Head of caudate nucleus (tissue), 42 donors: ENCODE measurements around the gene EXD3.

Experiments used
- DNase-seq, 42 donors: peaks; one replicate each; pipeline versions ENCODE4 v3.0.0 to v3.0.0-alpha.2; 2020 to 2021; ENCODE audit warnings: mixed read lengths in 7 of 42
- intact Hi-C: fragments of 100-400 bp; cut with DNase I; formaldehyde crosslinking; loops from one replicate; pipeline ENCODE4 v1.15.0; 2022

Gene EXD3

GRCh38 chr9:137299938-137300337, 123.0 kb downstream of the EXD3 start:
- DNase-seq, result peak in 15 of 42 donors; percentile 20 to 72 (median 55)
- intact Hi-C loops, result loop anchor here (10.0 kb wide), 2 partner anchors 125 to 225 kb away; partner anchors contain the start of genes EXD3 and NOXA1

- DNase-seq, result peak in 1 of 42 donors; percentile 12
- intact Hi-C loops, result loop anchor here (10.0 kb wide), 1 partner anchor 226 kb away; no protein-coding TSS in a partner anchor
Measured at GRCh38 chr9:137299203-137299565, 123.8 kb downstream of the EXD3 start.

GRCh38 chr9:137298401-137299202, 124.4 kb downstream of the EXD3 start:
- peak in 5 of 42 donors; percentile 30 to 59 (median 53) for DNase-seq
- intact Hi-C loops, result loop anchor here (10.0 kb wide), 1 partner anchor 226 kb away; no protein-coding TSS in a partner anchor

GRCh38 chr9:137297966-137298365, 125.0 kb downstream of the EXD3 start:
- DNase-seq, result no peak
- intact Hi-C loops, result loop anchor here (10.0 kb wide), 1 partner anchor 227 kb away; no protein-coding TSS in a partner anchor

- peak in 2 of 42 donors; percentile 15 to 50 for DNase-seq
- intact Hi-C loops, result loop anchor here (10.0 kb wide), 1 partner anchor 228 kb away; no protein-coding TSS in a partner anchor
Measured at GRCh38 chr9:137296670-137297664, 126.0 kb downstream of the EXD3 start.

GRCh38 chr9:137295849-137296669, 126.9 kb downstream of the EXD3 start:
- DNase-seq, result peak in 1 of 42 donors; percentile 13
- intact Hi-C loops, result loop anchor here (10.0 kb wide), 1 partner anchor 229 kb away; no protein-coding TSS in a partner anchor

GRCh38 chr9:137295238-137295811, 127.6 kb downstream of the EXD3 start:
- intact Hi-C loops, result loop anchor here (10.0 kb wide), 1 partner anchor 229 kb away; no protein-coding TSS in a partner anchor
- DNase-seq, result peak in 5 of 42 donors; percentile 31 to 63 (median 59)

GRCh38 chr9:137294681-137295237, 128.2 kb downstream of the EXD3 start:
- DNase-seq, result no peak
- intact Hi-C loops, result loop anchor here (10.0 kb wide), 1 partner anchor 230 kb away; no protein-coding TSS in a partner anchor

GRCh38 chr9:137294091-137294680, 128.8 kb downstream of the EXD3 start:
- intact Hi-C loops, result loop anchor here (10.0 kb wide), 1 partner anchor 231 kb away; no protein-coding TSS in a partner anchor
- no peak for DNase-seq

GRCh38 chr9:137293482-137294090, 129.4 kb downstream of the EXD3 start:
- intact Hi-C loops, result loop anchor here (10.0 kb wide), 1 partner anchor 231 kb away; no protein-coding TSS in a partner anchor
- DNase-seq, result no peak

GRCh38 chr9:137293094-137293481, 129.9 kb downstream of the EXD3 start:
- intact Hi-C loops, result loop anchor here (10.0 kb wide), 1 partner anchor 232 kb away; no protein-coding TSS in a partner anchor
- peak in 1 of 42 donors; percentile 51 for DNase-seq

- peak in 10 of 42 donors; percentile 26 to 65 (median 47) for DNase-seq
- intact Hi-C loops, result no loop called here
Measured at GRCh38 chr9:137286975-137287383, 136.0 kb downstream of the EXD3 start.

GRCh38 chr9:137281345-137282116, 141.4 kb downstream of the EXD3 start:
- no peak for DNase-seq
- intact Hi-C loops, result no loop called here

- no peak for DNase-seq
- intact Hi-C loops, result no loop called here
Measured at GRCh38 chr9:137280474-137281344, 142.3 kb downstream of the EXD3 start.
